ENCODE data around the gene GUCY1A2. TPM values are rescaled to one million over a fixed set of nuclear protein-coding genes. Genes with fewer than 3 reads are reported as not detected.

GUCY1A2 gene
- total and polyA plus RNA-seq, 2 donors from 2014 or later, result 0.75 to 16.1 TPM

DNA sequence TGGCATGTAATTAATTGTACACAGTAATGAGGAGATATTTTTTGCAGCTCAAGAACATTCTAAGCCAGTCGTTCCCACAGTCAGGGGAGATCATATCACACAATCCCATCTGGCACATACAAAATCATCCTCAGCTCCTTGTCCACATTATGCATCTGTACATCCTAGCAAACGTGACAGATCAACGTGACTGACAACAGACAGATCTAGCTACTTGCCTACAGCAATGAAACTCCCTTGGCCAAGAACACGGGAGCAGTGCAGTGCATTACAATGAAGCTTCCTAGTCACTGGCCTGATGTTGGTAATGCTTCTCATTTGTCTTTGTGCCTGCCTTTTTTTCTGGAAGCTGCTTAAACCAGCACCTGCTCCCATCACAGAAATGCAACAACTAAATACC is 24.5 kb upstream of the GUCY1A2 start:
- H3K9ac ChIP-seq (ENCODE audit: low read length in 3 of 3), result no peak overlapping the region
- H3K4me1 ChIP-seq (ENCODE audit: control insufficient read depth in 2 of 3, insufficient read depth in 2 of 3, low read depth in 1 of 3, low read length in 3 of 3), result no peaks in the 10 kb centered on the region
- H3K4me3 ChIP-seq (ENCODE audit: low read length in 3 of 3), result no peak overlapping the region
- no peak for FAIRE-seq
- intact Hi-C loops (cut with DNase I), result no loop called here
- H3K27ac ChIP-seq (ENCODE audit: low read depth in 2 of 2, low read length in 2 of 2), result no peak overlapping the region
- H3K27me3 ChIP-seq (ENCODE audit: control insufficient read depth, insufficient read depth, low read length), result no peaks in the 10 kb centered on the region
- TF ChIP-seq, protein P1, sequence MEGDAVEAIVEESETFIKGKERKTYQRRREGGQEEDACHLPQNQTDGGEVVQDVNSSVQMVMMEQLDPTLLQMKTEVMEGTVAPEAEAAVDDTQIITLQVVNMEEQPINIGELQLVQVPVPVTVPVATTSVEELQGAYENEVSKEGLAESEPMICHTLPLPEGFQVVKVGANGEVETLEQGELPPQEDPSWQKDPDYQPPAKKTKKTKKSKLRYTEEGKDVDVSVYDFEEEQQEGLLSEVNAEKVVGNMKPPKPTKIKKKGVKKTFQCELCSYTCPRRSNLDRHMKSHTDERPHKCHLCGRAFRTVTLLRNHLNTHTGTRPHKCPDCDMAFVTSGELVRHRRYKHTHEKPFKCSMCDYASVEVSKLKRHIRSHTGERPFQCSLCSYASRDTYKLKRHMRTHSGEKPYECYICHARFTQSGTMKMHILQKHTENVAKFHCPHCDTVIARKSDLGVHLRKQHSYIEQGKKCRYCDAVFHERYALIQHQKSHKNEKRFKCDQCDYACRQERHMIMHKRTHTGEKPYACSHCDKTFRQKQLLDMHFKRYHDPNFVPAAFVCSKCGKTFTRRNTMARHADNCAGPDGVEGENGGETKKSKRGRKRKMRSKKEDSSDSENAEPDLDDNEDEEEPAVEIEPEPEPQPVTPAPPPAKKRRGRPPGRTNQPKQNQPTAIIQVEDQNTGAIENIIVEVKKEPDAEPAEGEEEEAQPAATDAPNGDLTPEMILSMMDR (IDR thresholded peaks at IDR 0.05; ENCODE audit: borderline replicate concordance, extremely low read depth, insufficient read depth), result no peak
- H3K36me3 ChIP-seq (ENCODE audit: control insufficient read depth in 2 of 3, insufficient read depth in 3 of 3, low read length in 3 of 3), result no peaks in the 10 kb centered on the region
- DNase-seq, result no peak
- no peaks in the 10 kb centered on the region for H3K9me3 ChIP-seq (ENCODE audit: control insufficient read depth in 2 of 3, insufficient read depth in 1 of 3, low read length in 3 of 3)

DNA sequence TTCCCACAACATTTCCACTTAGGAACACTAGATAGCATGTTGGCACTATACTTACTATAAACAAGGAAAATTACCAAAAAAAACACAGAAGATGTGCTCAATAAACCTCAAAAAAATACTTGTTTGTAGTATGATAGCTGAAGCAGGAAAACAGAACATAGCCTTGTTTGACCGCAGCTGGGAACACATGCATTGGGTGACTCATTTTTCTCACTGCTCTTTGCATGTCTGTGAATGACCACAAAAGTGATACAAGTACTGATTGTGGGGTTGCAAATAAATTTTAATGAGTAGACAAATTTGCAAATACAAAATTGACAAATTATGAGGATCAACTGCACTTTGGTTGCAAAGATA is 22.8 kb upstream of the GUCY1A2 start:
- no peaks in the 10 kb centered on the region for H3K9me3 ChIP-seq (ENCODE audit: control insufficient read depth in 2 of 3, insufficient read depth in 1 of 3, low read length in 3 of 3)
- DNase-seq (no peak), FAIRE-seq (no peak)
- intact Hi-C loops (cut with DNase I), result no loop called here
- H3K27ac ChIP-seq (ENCODE audit: low read depth in 2 of 2, low read length in 2 of 2), result no peak overlapping the region
- no peak overlapping the region for H3K4me3 ChIP-seq (ENCODE audit: low read length in 3 of 3)
- H3K4me1 ChIP-seq (ENCODE audit: control insufficient read depth in 2 of 3, insufficient read depth in 2 of 3, low read depth in 1 of 3, low read length in 3 of 3), result no peaks in the 10 kb centered on the region
- no peak overlapping the region for H3K9ac ChIP-seq (ENCODE audit: low read length in 3 of 3)
- H3K36me3 ChIP-seq (ENCODE audit: control insufficient read depth in 2 of 3, insufficient read depth in 3 of 3, low read length in 3 of 3), result no peaks in the 10 kb centered on the region
- TF ChIP-seq, protein P1 (IDR thresholded peaks at IDR 0.05; ENCODE audit: borderline replicate concordance, extremely low read depth, insufficient read depth), result no peak
- H3K27me3 ChIP-seq (ENCODE audit: control insufficient read depth, insufficient read depth, low read length), result no peaks in the 10 kb centered on the region

DNA sequence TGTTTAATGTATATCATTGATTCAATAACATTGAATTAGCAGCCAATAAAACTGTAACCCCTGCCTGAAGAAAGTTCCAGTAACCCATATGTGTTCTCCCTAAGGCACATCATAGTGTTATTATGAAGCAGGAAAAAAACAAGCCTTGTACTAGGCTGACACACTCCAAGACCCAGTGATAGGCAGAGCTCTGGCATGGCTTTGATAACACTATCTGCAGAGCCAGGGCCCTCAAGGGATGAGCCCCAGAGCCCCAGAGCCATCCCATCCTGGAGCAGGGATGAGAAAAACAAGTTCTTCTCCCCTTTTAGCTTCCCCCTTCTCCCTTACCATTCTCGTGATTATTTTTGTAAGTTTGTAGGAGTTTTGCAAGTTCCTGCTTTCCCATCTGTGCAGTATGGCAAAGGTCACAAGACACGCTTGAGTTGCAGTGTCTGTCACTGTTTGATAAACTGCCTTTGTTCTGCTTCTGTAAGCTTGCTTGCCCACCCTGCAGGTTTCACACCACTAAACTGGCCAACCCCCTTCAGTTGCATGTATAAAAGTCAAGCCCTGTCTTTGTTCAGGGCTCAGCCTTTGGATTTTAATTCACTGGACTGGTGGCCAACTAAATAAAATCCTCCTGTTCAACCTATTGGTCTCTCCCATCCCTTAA is 22.3 kb upstream of the GUCY1A2 start:
- TF ChIP-seq, protein P1 (IDR thresholded peaks at IDR 0.05; ENCODE audit: borderline replicate concordance, extremely low read depth, insufficient read depth), result no peak
- Histone ChIP-seq H3K27me3 (ENCODE audit: control insufficient read depth, insufficient read depth, low read length) (no peaks in the 10 kb centered on the region), H3K4me1 (ENCODE audit: control insufficient read depth in 2 of 3, insufficient read depth in 2 of 3, low read depth in 1 of 3, low read length in 3 of 3) (no peaks in the 10 kb centered on the region), H3K4me3 (ENCODE audit: low read length in 3 of 3) (no peak overlapping the region), H3K27ac (ENCODE audit: low read depth in 2 of 2, low read length in 2 of 2) (no peak overlapping the region), H3K9me3 (ENCODE audit: control insufficient read depth in 2 of 3, insufficient read depth in 1 of 3, low read length in 3 of 3) (no peaks in the 10 kb centered on the region), H3K36me3 (ENCODE audit: control insufficient read depth in 2 of 3, insufficient read depth in 3 of 3, low read length in 3 of 3) (no peaks in the 10 kb centered on the region), H3K9ac (ENCODE audit: low read length in 3 of 3) (no peak overlapping the region)
- FAIRE-seq, result no peak
- intact Hi-C loops (cut with DNase I), result no loop called here
- DNase-seq, result peak in 2 of 5 donors; percentile 8 to 11

DNA sequence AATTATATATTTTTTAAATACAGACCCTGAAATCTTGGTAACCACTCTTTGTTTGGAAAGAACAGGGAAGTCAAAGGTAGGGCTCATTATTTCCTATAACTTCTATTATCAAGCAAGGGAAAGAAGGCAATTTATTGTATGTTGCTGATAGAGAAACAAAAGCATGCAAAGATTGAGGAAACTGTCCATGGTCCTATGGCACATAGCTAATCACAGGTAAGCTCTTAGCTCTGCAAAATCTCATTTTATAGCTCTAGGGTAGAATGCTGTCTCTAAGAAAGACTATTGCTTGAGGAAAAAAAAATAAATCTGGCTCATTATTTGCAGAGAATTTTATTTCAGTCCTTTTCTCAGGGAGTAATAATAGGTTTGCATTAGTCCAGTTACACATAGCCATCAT is 7.4 kb upstream of the GUCY1A2 start:
- no peak for DNase-seq
- H3K27ac ChIP-seq (ENCODE audit: low read depth in 2 of 2, low read length in 2 of 2), result no peak overlapping the region
- no peaks in the 10 kb centered on the region for H3K36me3 ChIP-seq (ENCODE audit: control insufficient read depth in 2 of 3, insufficient read depth in 3 of 3, low read length in 3 of 3)
- no peaks in the 10 kb centered on the region for H3K27me3 ChIP-seq (ENCODE audit: control insufficient read depth, insufficient read depth, low read length)
- no peak overlapping the region for H3K4me3 ChIP-seq (ENCODE audit: low read length in 3 of 3)
- TF ChIP-seq, protein P1 (IDR thresholded peaks at IDR 0.05; ENCODE audit: borderline replicate concordance, extremely low read depth, insufficient read depth), result no peak
- H3K9ac ChIP-seq (ENCODE audit: low read length in 3 of 3), result no peak overlapping the region
- no peak for FAIRE-seq
- H3K4me1 ChIP-seq (ENCODE audit: control insufficient read depth in 2 of 3, insufficient read depth in 2 of 3, low read depth in 1 of 3, low read length in 3 of 3), result no peaks in the 10 kb centered on the region
- intact Hi-C loops (cut with DNase I), result no loop called here
- H3K9me3 ChIP-seq (ENCODE audit: control insufficient read depth in 2 of 3, insufficient read depth in 1 of 3, low read length in 3 of 3), result no peaks in the 10 kb centered on the region
